Heart left ventricle (tissue), 13 donors: ENCODE results near the gene RACGAP1.

Experiments
- CTCF ChIP-seq, 12 donors: fragments of 200-600 bp; sonication (generic) in 4 of 12; IDR thresholded peaks; one replicate each; pipeline versions ENCODE4 v1.5.0 to v1.8.0; 2018 to 2022; ENCODE audit warnings: antibody characterized with exemption in 12 of 12, mild to moderate bottlenecking in 5 of 12
- POLR2A ChIP-seq, 2 donors: fragments of 450-650 bp; IDR thresholded peaks; one replicate each; pipeline ENCODE4 v1.6.1; 2017; ENCODE audit warnings: antibody characterized with exemption in 2 of 2, mild to moderate bottlenecking in 2 of 2, moderate library complexity in 2 of 2
- donor health status: ischemic (EF 13 %, LVEDD 7.1; RV severe dilation, severe dysfunction).
- donor health status: DM: no; HTN: yes; CAD: no.
- donor health status: DM: no; HTN: no; CAD: no.
- donor health status: ischemic (EF 25% LVEDD 6.9; RV normal size, moderate dysfunction).
- donor health status: ischemic (EF 25% LVEDD 5.7; RV mildly dilated, moderate dysfunction).
- donor health status: ischemic (EF 35%, LVEDD 5.7; RV mildly dilated, moderate dysfunction).
- donor health status: nonischemic (EF 11% LVEDD 7.7; RV severe dilation, severe dysfunction).
- donor health status: DM: yes; HTN: yes; CAD: no.
- donor health status: PGD.
- donor health status: ischemic (EF 29% LVEDD 5.4; RV normal size, mild dysfunction).
- donor health status: nonischemic (EF 23%, LVEDD 6.1; RV moderate dilation, normal function).

DNA sequence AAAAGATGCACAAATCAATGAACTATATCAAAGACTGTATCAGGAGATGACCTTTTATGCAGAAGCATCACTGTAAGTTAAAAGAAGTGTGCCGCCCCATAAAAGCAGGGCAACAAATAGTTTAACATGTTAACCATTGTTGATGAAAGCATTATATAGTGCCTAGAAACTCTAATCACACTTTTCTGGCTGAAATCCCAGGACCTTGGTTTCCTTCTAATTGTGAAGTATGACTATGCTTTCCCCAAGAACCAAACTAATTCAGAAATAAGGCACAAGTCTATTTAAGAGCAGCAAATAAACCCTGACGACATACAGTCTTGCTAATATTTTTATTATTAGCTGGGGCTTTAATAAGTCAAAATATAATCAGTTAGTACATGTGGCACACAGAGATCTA, 21.7 kb downstream of the RACGAP1 start:
- no peak for TF ChIP-seq CTCF (IDR thresholded peaks at IDR 0.05)
- TF ChIP-seq POLR2A (IDR thresholded peaks at IDR 0.05) = no peak
